Measurements from ENCODE around the gene SYNPO. TPM values are rescaled to one million over a fixed set of nuclear protein-coding genes. Genes with fewer than 3 reads are reported as not detected.

Gene SYNPO
- total RNA-seq, 1 donor from 2014 or later: 17.8 TPM

GRCh38 chr5:150656191-150657132, 16.0 kb downstream of the SYNPO start:
- H3K4me1 Mint-ChIP-seq (ENCODE audit: unreplicated experiment): peaks cover 29% of the 10 kb centered on the region
- H3K4me3 Mint-ChIP-seq (ENCODE audit: unreplicated experiment): peak overlapping the region; percentile 65
- H3K36me3 Mint-ChIP-seq (ENCODE audit: unreplicated experiment): peaks cover 2% of the 10 kb centered on the region
- no peaks in the 10 kb centered on the region for H3K9me3 Mint-ChIP-seq (ENCODE audit: unreplicated experiment)
- peaks cover 3% of the 10 kb centered on the region for H3K27me3 Mint-ChIP-seq (ENCODE audit: unreplicated experiment)
- peak; percentile 93 for DNase-seq (ENCODE audit: extremely low spot score, unreplicated experiment)
- TF ChIP-seq CTCF (IDR thresholded peaks at IDR 0.05): peak; percentile 83
- H3K27ac Mint-ChIP-seq (ENCODE audit: unreplicated experiment): no peak overlapping the region

GRCh38 chr5:150658121-150658520, 17.7 kb downstream of the SYNPO start:
- Mint-ChIP-seq H3K4me3 (ENCODE audit: unreplicated experiment) (no peak overlapping the region), H3K9me3 (ENCODE audit: unreplicated experiment) (no peaks in the 10 kb centered on the region), H3K27ac (ENCODE audit: unreplicated experiment) (no peak overlapping the region), H3K4me1 (ENCODE audit: unreplicated experiment) (peaks cover 24% of the 10 kb centered on the region), H3K27me3 (ENCODE audit: unreplicated experiment) (peaks cover 10% of the 10 kb centered on the region), H3K36me3 (ENCODE audit: unreplicated experiment) (no peaks in the 10 kb centered on the region)
- DNase-seq (ENCODE audit: extremely low spot score, unreplicated experiment): no peak
- TF ChIP-seq CTCF (IDR thresholded peaks at IDR 0.05): no peak

GRCh38 chr5:150658699-150659265, 18.3 kb downstream of the SYNPO start:
- H3K4me3 Mint-ChIP-seq (ENCODE audit: unreplicated experiment): no peak overlapping the region
- H3K4me1 Mint-ChIP-seq (ENCODE audit: unreplicated experiment): peaks cover 18% of the 10 kb centered on the region
- H3K9me3 Mint-ChIP-seq (ENCODE audit: unreplicated experiment): no peaks in the 10 kb centered on the region
- DNase-seq (ENCODE audit: extremely low spot score, unreplicated experiment): no peak
- no peak overlapping the region for H3K27ac Mint-ChIP-seq (ENCODE audit: unreplicated experiment)
- H3K36me3 Mint-ChIP-seq (ENCODE audit: unreplicated experiment): no peaks in the 10 kb centered on the region
- TF ChIP-seq CTCF (IDR thresholded peaks at IDR 0.05): no peak
- peaks cover 10% of the 10 kb centered on the region for H3K27me3 Mint-ChIP-seq (ENCODE audit: unreplicated experiment)

GRCh38 chr5:150659360-150660107, 19.1 kb downstream of the SYNPO start:
- no peaks in the 10 kb centered on the region for H3K36me3 Mint-ChIP-seq (ENCODE audit: unreplicated experiment)
- H3K27me3 Mint-ChIP-seq (ENCODE audit: unreplicated experiment): peaks cover 14% of the 10 kb centered on the region
- no peak for DNase-seq (ENCODE audit: extremely low spot score, unreplicated experiment)
- H3K4me1 Mint-ChIP-seq (ENCODE audit: unreplicated experiment): peaks cover 16% of the 10 kb centered on the region
- no peak overlapping the region for H3K27ac Mint-ChIP-seq (ENCODE audit: unreplicated experiment)
- no peaks in the 10 kb centered on the region for H3K9me3 Mint-ChIP-seq (ENCODE audit: unreplicated experiment)
- no peak overlapping the region for H3K4me3 Mint-ChIP-seq (ENCODE audit: unreplicated experiment)
- TF ChIP-seq CTCF (IDR thresholded peaks at IDR 0.05): no peak
